ENCODE measurements around the gene ITPRIPL2.
A peak's percentile ranks its signal among the peaks of the same experiment; 100 is the strongest.

ITPRIPL2 gene

GRCh38 chr16:19073344-19073743 lies 40.4 kb upstream of the ITPRIPL2 start:
- TF ChIP-seq CTCF (IDR thresholded peaks at IDR 0.05; ENCODE audit: low read depth, low read length) (no peak), MAX (IDR thresholded peaks at IDR 0.05; ENCODE audit: low read depth, low read length) (no peak), POLR2A (IDR thresholded peaks at IDR 0.05; ENCODE audit: extremely low read depth, insufficient read length) (no peak), MYC (IDR thresholded peaks at IDR 0.05; ENCODE audit: low read depth, low read length) (no peak)
- DNase-seq (ENCODE audit: low read depth) = peak; percentile 34
- H3K4me3 ChIP-seq (ENCODE audit: low read depth, low read length) = no peak overlapping the region

GRCh38 chr16:19073863-19074262 lies 39.9 kb upstream of the ITPRIPL2 start:
- no peak for TF ChIP-seq MAX (IDR thresholded peaks at IDR 0.05; ENCODE audit: low read depth, low read length)
- TF ChIP-seq CTCF (IDR thresholded peaks at IDR 0.05; ENCODE audit: low read depth, low read length) = no peak
- no peak for TF ChIP-seq POLR2A (IDR thresholded peaks at IDR 0.05; ENCODE audit: extremely low read depth, insufficient read length)
- TF ChIP-seq MYC (IDR thresholded peaks at IDR 0.05; ENCODE audit: low read depth, low read length) = no peak
- DNase-seq (ENCODE audit: low read depth) = no peak
- no peak overlapping the region for H3K4me3 ChIP-seq (ENCODE audit: low read depth, low read length)

GRCh38 chr16:19075511-19075910 lies 38.3 kb upstream of the ITPRIPL2 start:
- no peak for DNase-seq (ENCODE audit: low read depth)
- no peak overlapping the region for H3K4me3 ChIP-seq (ENCODE audit: low read depth, low read length)
- TF ChIP-seq MYC (IDR thresholded peaks at IDR 0.05; ENCODE audit: low read depth, low read length) = no peak
- no peak for TF ChIP-seq MAX (IDR thresholded peaks at IDR 0.05; ENCODE audit: low read depth, low read length)
- TF ChIP-seq CTCF (IDR thresholded peaks at IDR 0.05; ENCODE audit: low read depth, low read length) = no peak
- TF ChIP-seq POLR2A (IDR thresholded peaks at IDR 0.05; ENCODE audit: extremely low read depth, insufficient read length) = no peak

GRCh38 chr16:19077879-19078278 lies 35.9 kb upstream of the ITPRIPL2 start:
- DNase-seq (ENCODE audit: low read depth) = no peak
- TF ChIP-seq POLR2A (IDR thresholded peaks at IDR 0.05; ENCODE audit: extremely low read depth, insufficient read length) = no peak
- TF ChIP-seq CTCF (IDR thresholded peaks at IDR 0.05; ENCODE audit: low read depth, low read length) = no peak
- TF ChIP-seq MAX (IDR thresholded peaks at IDR 0.05; ENCODE audit: low read depth, low read length) = no peak
- no peak for TF ChIP-seq MYC (IDR thresholded peaks at IDR 0.05; ENCODE audit: low read depth, low read length)
- H3K4me3 ChIP-seq (ENCODE audit: low read depth, low read length) = no peak overlapping the region

- H3K4me3 ChIP-seq (ENCODE audit: low read depth, low read length) = no peak overlapping the region
- TF ChIP-seq MAX (IDR thresholded peaks at IDR 0.05; ENCODE audit: low read depth, low read length) = no peak
- no peak for TF ChIP-seq MYC (IDR thresholded peaks at IDR 0.05; ENCODE audit: low read depth, low read length)
- TF ChIP-seq CTCF (IDR thresholded peaks at IDR 0.05; ENCODE audit: low read depth, low read length) = no peak
- no peak for TF ChIP-seq POLR2A (IDR thresholded peaks at IDR 0.05; ENCODE audit: extremely low read depth, insufficient read length)
- DNase-seq (ENCODE audit: low read depth) = no peak
These were observed 30.1 kb upstream of the ITPRIPL2 start for GRCh38 chr16:19083670-19084069.

- TF ChIP-seq CTCF (IDR thresholded peaks at IDR 0.05; ENCODE audit: low read depth, low read length) (no peak), MAX (IDR thresholded peaks at IDR 0.05; ENCODE audit: low read depth, low read length) (no peak), MYC (IDR thresholded peaks at IDR 0.05; ENCODE audit: low read depth, low read length) (no peak), POLR2A (IDR thresholded peaks at IDR 0.05; ENCODE audit: extremely low read depth, insufficient read length) (no peak)
- no peak for DNase-seq (ENCODE audit: low read depth)
- no peak overlapping the region for H3K4me3 ChIP-seq (ENCODE audit: low read depth, low read length)
These were observed 29.6 kb upstream of the ITPRIPL2 start for GRCh38 chr16:19084139-19084538.

Data from NB4 (cell line).